ENCODE data around the gene HNMT. TPM values are rescaled to one million over a fixed set of nuclear protein-coding genes. Genes with fewer than 3 reads are reported as not detected.

The HNMT gene
- total and polyA plus RNA-seq, 2 of the 8 experiments (the other 6 are each of a cell fraction or from before 2014, with no cell fraction given): 1.6 to 3.6 TPM

GRCh38 chr2:138000796-138001195, 36.5 kb downstream of the HNMT start:
- Histone ChIP-seq H3K79me2 (ENCODE audit: control insufficient read depth in 1 of 2, insufficient read depth in 2 of 2, low read length in 2 of 2) (no peaks in the 10 kb centered on the region), H3K4ac (replicated peaks; ENCODE audit: insufficient read length, low read depth, low read length) (no peak overlapping the region), H2BK5ac (ENCODE audit: low read depth, low read length) (no peak overlapping the region), H4K20me1 (replicated peaks in 1 of 2; ENCODE audit: control insufficient read depth in 1 of 2, insufficient read depth in 2 of 2, low read length in 2 of 2) (no peaks in the 10 kb centered on the region), H3K9ac (replicated peaks in 1 of 4; ENCODE audit: extremely low read depth in 1 of 4, low read depth in 3 of 4, low read length in 3 of 4) (no peak overlapping the region), H2BK120ac (replicated peaks; ENCODE audit: low read depth, low read length) (no peak overlapping the region), H3K4me3 (ENCODE audit: extremely low read depth in 1 of 4, insufficient read depth in 2 of 4, low read depth in 3 of 4, low read length in 4 of 4) (no peak overlapping the region), H2BK15ac (ENCODE audit: low read length) (no peak overlapping the region), H3K27ac (ENCODE audit: low read depth, low read length) (no peak overlapping the region), H4K8ac (ENCODE audit: extremely low read depth, insufficient read depth, low read length) (no peak overlapping the region), H2BK20ac (ENCODE audit: low read length) (no peak overlapping the region), H3K56ac (replicated peaks; ENCODE audit: insufficient read length, low read depth, low read length) (no peak overlapping the region), H3K23me2 (ENCODE audit: low read depth, low read length) (no peaks in the 10 kb centered on the region), H3K36me3 (ENCODE audit: control insufficient read depth in 2 of 4, insufficient read depth in 4 of 4, low read length in 3 of 4) (no peaks in the 10 kb centered on the region), H3K79me1 (ENCODE audit: low read depth, low read length) (no peaks in the 10 kb centered on the region), H3K27me3 (replicated peaks in 1 of 4; ENCODE audit: control insufficient read depth in 3 of 4, extremely low read depth in 1 of 4, insufficient read depth in 3 of 4, low read length in 3 of 4) (no peaks in the 10 kb centered on the region), H3K4me1 (replicated peaks in 1 of 4; ENCODE audit: control insufficient read depth in 3 of 4, insufficient read depth in 4 of 4, low read length in 3 of 4) (no peaks in the 10 kb centered on the region), H2AFZ (ENCODE audit: low read length) (no peak overlapping the region), H3K4me2 (ENCODE audit: insufficient read depth in 1 of 2, low read depth in 2 of 2, low read length in 2 of 2) (no peak overlapping the region), H4K91ac (replicated peaks; ENCODE audit: insufficient read length, low read length) (no peak overlapping the region), H3K14ac (ENCODE audit: insufficient read length) (no peak overlapping the region), H3K23ac (ENCODE audit: insufficient read length) (no peak overlapping the region), H3K9me3 (ENCODE audit: insufficient read depth in 2 of 2, low read depth in 1 of 2, low read length in 1 of 2) (no peaks in the 10 kb centered on the region), H2BK12ac (ENCODE audit: low read depth, low read length) (no peak overlapping the region), H2AK5ac (ENCODE audit: low read depth, low read length) (no peak overlapping the region), H3K18ac (ENCODE audit: extremely low read depth, low read length) (no peak overlapping the region), H4K5ac (ENCODE audit: insufficient read length, low read depth, low read length) (no peak overlapping the region)
- ChIA-PET CTCF (ENCODE audit: partially characterized antibody) (interaction anchor here (1.2 kb wide), 1 partner anchor 53 kb away, joined by 3 read pairs; no protein-coding TSS in a partner anchor), POLR2A (ENCODE audit: partially characterized antibody) (no interaction called here)
- no peak for DNase-seq (ENCODE audit: low read depth in 1 of 2, low spot score in 2 of 2)
- no peak for TF ChIP-seq PHF8 (conservative IDR thresholded peaks at IDR 0.05; ENCODE audit: low read depth, low read length)
- no peak for TF ChIP-seq JUN (IDR thresholded peaks at IDR 0.05; ENCODE audit: low read depth, low read length)
- no peak for TF ChIP-seq CBX8 (IDR thresholded peaks at IDR 0.05; ENCODE audit: borderline replicate concordance, low read depth, low read length)
- TF ChIP-seq POU5F1 (IDR thresholded peaks at IDR 0.05; ENCODE audit: low read depth, low read length): no peak
- no peak for TF ChIP-seq CTBP2 (IDR thresholded peaks at IDR 0.05; ENCODE audit: borderline replicate concordance, insufficient read depth, insufficient read length, low read length)
- no peak for TF ChIP-seq CBX5 (IDR thresholded peaks at IDR 0.05; ENCODE audit: low read depth, low read length)
- no peak for TF ChIP-seq E2F6 (IDR thresholded peaks at IDR 0.05)
- no peak for TF ChIP-seq ASH2L (IDR thresholded peaks at IDR 0.05; ENCODE audit: low read length)
- TF ChIP-seq BCL11A (IDR thresholded peaks at IDR 0.05; ENCODE audit: low read depth in 2 of 2, low read length in 2 of 2): no peak
- no peak for TF ChIP-seq RAD21 (IDR thresholded peaks at IDR 0.05 in 1 of 2, conservative IDR thresholded peaks at IDR 0.05 in 1 of 2; ENCODE audit: low read depth in 2 of 2, low read length in 2 of 2)
- FAIRE-seq: no peak
